ENCODE results near the gene PLEKHG4B. TPM values are rescaled to one million over a fixed set of nuclear protein-coding genes. Genes with fewer than 3 reads are reported as not detected.

The PLEKHG4B gene
- total RNA-seq, 1 experiment from 2014 or later, result 44.3 TPM

- Histone ChIP-seq H3K23me2 (ENCODE audit: insufficient read length, low read depth, low read length, poor library complexity, severe bottlenecking) (no peaks in the 10 kb centered on the region), H3K18ac (ENCODE audit: insufficient read length, low read depth, low read length) (no peak overlapping the region), H2BK15ac (ENCODE audit: low read depth, low read length) (no peak overlapping the region), H3K9me3 (ENCODE audit: control insufficient read depth, low read depth, low read length) (no peaks in the 10 kb centered on the region), H3K79me2 (ENCODE audit: insufficient read depth, low read length) (no peaks in the 10 kb centered on the region), H2BK5ac (ENCODE audit: insufficient read length, low read length) (no peak overlapping the region), H4K20me1 (ENCODE audit: control insufficient read depth, insufficient read depth, insufficient read length) (no peaks in the 10 kb centered on the region), H2BK20ac (ENCODE audit: low read depth, low read length, poor library complexity, severe bottlenecking) (no peak overlapping the region), H3K27ac (ENCODE audit: insufficient read length, low read depth, low read length) (no peak overlapping the region), H3K14ac (ENCODE audit: insufficient read depth, low read length) (no peak overlapping the region), H3K79me1 (ENCODE audit: insufficient read depth, low read depth, low read length, poor library complexity, severe bottlenecking) (no peaks in the 10 kb centered on the region), H2AK5ac (ENCODE audit: insufficient read length, low read length) (no peak overlapping the region), H3K4me1 (ENCODE audit: insufficient read depth, low read length) (0 out of 2 replicates have a peak, but pooled peaks cover 3% of the 10 kb centered on the region), H3K23ac (ENCODE audit: insufficient read length, low read depth, low read length) (no peak overlapping the region), H4K5ac (ENCODE audit: insufficient read length, low read depth, low read length) (no peak overlapping the region), H3K4ac (ENCODE audit: low read depth, low read length) (no peak overlapping the region), H3T11ph (ENCODE audit: low read length) (no peak overlapping the region), H2BK12ac (ENCODE audit: insufficient read length, low read depth, low read length) (no peak overlapping the region), H3K56ac (ENCODE audit: insufficient read length, low read depth, low read length) (no peak overlapping the region), H4K91ac (ENCODE audit: insufficient read length, low read depth, low read length) (no peak overlapping the region), H2BK120ac (ENCODE audit: low read depth, low read length, poor library complexity, severe bottlenecking) (no peak overlapping the region), H3K9ac (ENCODE audit: extremely low read depth, insufficient read length, low read length) (no peak overlapping the region), H3K27me3 (ENCODE audit: insufficient read depth, low read length) (no peaks in the 10 kb centered on the region), H4K8ac (replicated peaks; ENCODE audit: insufficient read length, low read depth, low read length) (no peak overlapping the region), H2AFZ (ENCODE audit: low read length) (no peak overlapping the region), H3K4me2 (ENCODE audit: insufficient read depth, insufficient read length, low read length) (no peak overlapping the region)
- H3K27ac Mint-ChIP-seq, result no peak overlapping the region
- peaks cover 9% of the 10 kb centered on the region for H3K27me3 Mint-ChIP-seq (ENCODE audit: low read depth)
- no peaks in the 10 kb centered on the region for H3K36me3 Mint-ChIP-seq (ENCODE audit: insufficient read depth in 1 of 3, low read depth in 3 of 3)
- WGBS (ENCODE audit: extremely low coverage, insufficient read length, low lambda C conversion rate), result no CpG with 5 or more reads among the region's 9 CpGs
- TF ChIP-seq, protein P1, sequence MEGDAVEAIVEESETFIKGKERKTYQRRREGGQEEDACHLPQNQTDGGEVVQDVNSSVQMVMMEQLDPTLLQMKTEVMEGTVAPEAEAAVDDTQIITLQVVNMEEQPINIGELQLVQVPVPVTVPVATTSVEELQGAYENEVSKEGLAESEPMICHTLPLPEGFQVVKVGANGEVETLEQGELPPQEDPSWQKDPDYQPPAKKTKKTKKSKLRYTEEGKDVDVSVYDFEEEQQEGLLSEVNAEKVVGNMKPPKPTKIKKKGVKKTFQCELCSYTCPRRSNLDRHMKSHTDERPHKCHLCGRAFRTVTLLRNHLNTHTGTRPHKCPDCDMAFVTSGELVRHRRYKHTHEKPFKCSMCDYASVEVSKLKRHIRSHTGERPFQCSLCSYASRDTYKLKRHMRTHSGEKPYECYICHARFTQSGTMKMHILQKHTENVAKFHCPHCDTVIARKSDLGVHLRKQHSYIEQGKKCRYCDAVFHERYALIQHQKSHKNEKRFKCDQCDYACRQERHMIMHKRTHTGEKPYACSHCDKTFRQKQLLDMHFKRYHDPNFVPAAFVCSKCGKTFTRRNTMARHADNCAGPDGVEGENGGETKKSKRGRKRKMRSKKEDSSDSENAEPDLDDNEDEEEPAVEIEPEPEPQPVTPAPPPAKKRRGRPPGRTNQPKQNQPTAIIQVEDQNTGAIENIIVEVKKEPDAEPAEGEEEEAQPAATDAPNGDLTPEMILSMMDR (conservative IDR thresholded peaks at IDR 0.05), result no peak
- peaks cover 9 to 13% of the 10 kb centered on the region in 2 experiments for H3K4me1 Mint-ChIP-seq
- H3K9me3 Mint-ChIP-seq, result no peaks in the 10 kb centered on the region
- H3K4me3 Mint-ChIP-seq, result no peak overlapping the region
- no peak for DNase-seq
These were observed 100.7 kb downstream of the PLEKHG4B start for GRCh38 chr5:192691-192969.

All from H9 (cell line).